B cell (primary cell): ENCODE data around the gene RET. TPM values are rescaled to one million over a fixed set of nuclear protein-coding genes. Genes with fewer than 3 reads are reported as not detected.

Source experiments
- ATAC-seq: fragments of 200-7000 bp; cut with Tn5 transposase; one replicate; pipeline ENCODE4 v1.10.0; 2021; ENCODE audit warnings: low read depth, mild to moderate bottlenecking, moderate number of reproducible peaks, moderate library complexity
- CTCF ChIA-PET: fragments of 350-600 bp; sonication (Branson Sonifier 250); formaldehyde crosslinking; loops from one replicate; lab custom pipeline; 2021; ENCODE audit warnings: antibody characterized with exemption, inconsistent platforms; lab: Charles Lee
- POLR2A ChIA-PET: fragments of 350-600 bp; sonication (Branson Sonifier 250); formaldehyde crosslinking; loops from one replicate; lab custom pipeline; 2021; ENCODE audit warnings: antibody characterized with exemption; lab: Charles Lee
- DNase-seq: peaks from one replicate; pipeline ENCODE4 v3.0.0; 2013
- H2AFZ ChIP-seq: 2 replicates; pipeline ENCODE4 v1.6.1; 2012; ENCODE audit warnings: mild to moderate bottlenecking, low read depth, low read length; ENCODE audit not compliant: insufficient read depth, poor library complexity, severe bottlenecking
- H3K27ac ChIP-seq, 2 donors: 1 replicate in 1 of 2; 2 replicates in 1 of 2; pipeline ENCODE4 v1.5.1; 2012 to 2013; ENCODE audit warnings: low read length in 2 of 2, mild to moderate bottlenecking in 2 of 2, moderate library complexity in 1 of 2
- H3K27me3 ChIP-seq, 4 experiments: fragments of 200-600 bp in 1 of 4; sonication (generic) in 1 of 4; replicated peaks in 1 of 4; 1 replicate in 2 of 4; 2 replicates in 2 of 4; pipeline versions ENCODE4 v1.6.1 to v1.7.0; 2013 to 2016; ENCODE audit warnings: low read length in 3 of 4, mild to moderate bottlenecking in 2 of 4, mixed read lengths in 1 of 4, moderate library complexity in 1 of 4; ENCODE audit not compliant: insufficient read depth in 4 of 4, control insufficient read depth in 3 of 4; ENCODE audit errors: control extremely low read depth in 1 of 4
- H3K36me3 ChIP-seq, 2 experiments: replicated peaks in 1 of 2; 1 replicate in 1 of 2; 2 replicates in 1 of 2; pipeline versions ENCODE4 v1.6.1 to v1.7.1; 2013; ENCODE audit warnings: low read length in 1 of 2; ENCODE audit not compliant: insufficient read depth in 2 of 2, control insufficient read depth in 1 of 2; ENCODE audit errors: control extremely low read depth in 1 of 2, extremely low read depth in 1 of 2
- H3K4me1 ChIP-seq, 2 donors: fragments of 200-600 bp in 1 of 2; sonication (generic) in 1 of 2; 1 replicate in 1 of 2; 2 replicates in 1 of 2; pipeline versions ENCODE4 v1.5.1 to v1.6.1; 2013 to 2017; ENCODE audit warnings: low read length in 2 of 2; ENCODE audit not compliant: control insufficient read depth in 2 of 2, insufficient read depth in 2 of 2
- H3K4me2 ChIP-seq: replicated peaks from 2 replicates; pipeline ENCODE3; 2012; ENCODE audit warnings: mild to moderate bottlenecking, low read depth, low read length; ENCODE audit not compliant: poor library complexity, severe bottlenecking
- H3K4me3 ChIP-seq, 5 experiments: fragments of 200-600 bp in 1 of 5; sonication (generic) in 1 of 5; 1 replicate in 3 of 5; 2 replicates in 2 of 5; pipeline versions ENCODE4 v1.5.1 to v1.7.0; 2011 to 2016; ENCODE audit warnings: low read length in 4 of 5, mild to moderate bottlenecking in 4 of 5, low read depth in 2 of 5, control low read depth in 1 of 5, moderate library complexity in 1 of 5; ENCODE audit not compliant: insufficient read depth in 1 of 5; ENCODE audit errors: control extremely low read depth in 1 of 5, extremely low read depth in 1 of 5
- H3K79me2 ChIP-seq: fragments of 200-600 bp; sonication (generic); one replicate; pipeline ENCODE4 v1.6.0; 2016; ENCODE audit warnings: low read length; ENCODE audit not compliant: control insufficient read depth, insufficient read depth
- H3K9ac ChIP-seq: fragments of 200-600 bp; sonication (generic); 2 replicates; pipeline ENCODE4 v1.6.1; 2017; ENCODE audit warnings: mild to moderate bottlenecking, low read length, moderate library complexity
- H3K9me3 ChIP-seq, 3 donors: one replicate each; pipeline versions ENCODE4 v1.6.1 to v1.7.1; 2013; ENCODE audit warnings: low read length in 2 of 3; ENCODE audit not compliant: control insufficient read depth in 2 of 3, insufficient read depth in 1 of 3; ENCODE audit errors: control extremely low read depth in 1 of 3
- H4K20me1 ChIP-seq: 2 replicates; pipeline ENCODE4 v1.6.0; 2012; ENCODE audit warnings: mild to moderate bottlenecking, low read length; ENCODE audit not compliant: insufficient read depth, control insufficient read depth, poor library complexity, severe bottlenecking
- H3K27ac Mint-ChIP-seq: one replicate; pipeline ENCODE4 v1.8.0; 2021; ENCODE audit warnings: mixed read lengths
- H3K27me3 Mint-ChIP-seq: one replicate; pipeline ENCODE4 v1.8.0; 2021; ENCODE audit warnings: mixed read lengths
- H3K4me1 Mint-ChIP-seq: one replicate; pipeline ENCODE4 v1.8.0; 2021; ENCODE audit warnings: mixed read lengths
- H3K4me3 Mint-ChIP-seq: one replicate; pipeline ENCODE4 v1.8.0; 2021; ENCODE audit warnings: mixed read lengths
- H3K9me3 Mint-ChIP-seq: one replicate; pipeline ENCODE4 v1.8.0; 2022; ENCODE audit warnings: mixed read lengths; ENCODE audit not compliant: insufficient read depth
- EZH2 ChIP-seq: IDR thresholded peaks from 2 replicates; pipeline ENCODE4 v1.6.1; 2012; ENCODE audit warnings: borderline replicate concordance, low read depth, mild to moderate bottlenecking, moderate library complexity, low read length; ENCODE audit not compliant: insufficient read depth, poor library complexity, severe bottlenecking
- WGBS: methylation state at CpG from one replicate; pipeline ENCODE4 v1.1.5; 2013; ENCODE audit warnings: missing lambda C conversion rate; ENCODE audit not compliant: insufficient coverage; 5-methylcytosine and 5-hydroxymethylcytosine counted together
- intact Hi-C: fragments of 100-400 bp; cut with micrococcal nuclease; formaldehyde crosslinking; loops from one replicate; pipeline ENCODE4 v1.10.0; 2022
- polyA plus RNA-seq: library from polyadenylated mRNA; depleted of rRNA; stranded (reverse); fragments of >200 nt; gene quantifications from 2 replicates; pipeline ENCODE4 v1.2.3, GENCODE V29; 2012
- total RNA-seq, 2 donors: library from RNA; stranded (reverse); fragments of 120-200 nt in 1 of 2; gene quantifications; 1 replicate in 1 of 2; 2 replicates in 1 of 2; pipeline versions ENCODE4 v1.2.3 to v1.2.4, GENCODE V29; 2013 to 2022
- TF ChIP-seq, protein P1 (sequence below): fragments of 200-600 bp; IDR thresholded peaks from one replicate; pipeline ENCODE4 v1.8.0; 2022; ENCODE audit warnings: antibody characterized with exemption, mild to moderate bottlenecking

The RET gene
- total and polyA plus RNA-seq, 2 donors (not counting 1 experiment from before 2014, with no cell fraction given), result 0.16 to 0.27 TPM

DNA sequence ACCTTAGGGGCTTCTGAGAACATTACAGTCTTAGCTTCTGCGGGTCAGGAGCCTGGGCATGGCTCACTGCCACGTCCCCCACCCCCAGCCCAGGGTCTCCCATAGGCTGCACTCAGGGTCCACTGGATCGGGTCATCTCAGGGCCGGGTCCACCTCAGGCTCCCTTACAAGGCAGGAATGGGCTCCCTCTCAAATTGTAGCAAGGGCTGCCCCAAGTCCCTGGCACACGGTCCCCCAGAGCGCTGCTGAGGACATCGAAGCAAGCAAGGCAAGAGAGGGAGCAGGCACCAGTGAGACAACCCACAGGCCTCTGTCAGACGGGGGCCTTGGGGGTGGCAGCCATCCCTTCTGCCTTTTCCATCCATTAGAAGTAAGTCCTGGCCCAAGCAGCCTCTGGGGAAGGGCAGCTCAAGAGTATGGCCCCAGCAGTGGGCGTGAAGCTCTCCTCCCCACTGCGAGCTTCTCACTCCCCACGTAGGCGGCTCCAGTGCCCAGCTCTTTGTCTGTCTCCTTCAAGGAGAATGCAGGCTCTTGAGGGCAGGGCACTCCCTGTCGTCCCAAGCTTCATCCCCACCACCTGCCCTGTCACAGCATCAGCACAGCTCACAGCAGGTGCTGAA lies 18.0 kb upstream of the RET start:
- H3K27me3 Mint-ChIP-seq, result peaks cover 18% of the 10 kb centered on the region
- intact Hi-C loops, result no loop called here
- ATAC-seq, result no peak

DNA sequence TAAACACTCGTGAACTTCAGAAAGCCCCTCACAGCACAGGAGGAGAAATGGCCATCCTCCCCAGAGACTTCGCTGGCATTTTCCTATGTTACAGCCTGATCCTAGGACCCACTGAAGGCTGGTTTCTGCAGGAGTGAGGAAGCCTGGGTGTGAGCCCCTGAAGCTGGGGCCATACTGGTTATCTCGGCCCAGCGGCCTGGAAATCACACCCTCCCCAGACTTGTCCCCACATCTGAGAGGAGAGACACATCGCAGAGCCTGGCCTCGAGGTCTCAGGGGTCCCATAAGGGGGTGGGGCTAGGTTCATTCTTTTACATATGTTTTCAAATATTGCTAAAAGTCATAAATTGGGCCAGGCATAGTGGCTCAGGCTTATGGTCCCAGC lies 17.5 kb upstream of the RET start:
- H3K4me1 Mint-ChIP-seq, result no peaks in the 10 kb centered on the region
- intact Hi-C loops, result no loop called here
- no peak for TF ChIP-seq EZH2
- TF ChIP-seq, protein P1, sequence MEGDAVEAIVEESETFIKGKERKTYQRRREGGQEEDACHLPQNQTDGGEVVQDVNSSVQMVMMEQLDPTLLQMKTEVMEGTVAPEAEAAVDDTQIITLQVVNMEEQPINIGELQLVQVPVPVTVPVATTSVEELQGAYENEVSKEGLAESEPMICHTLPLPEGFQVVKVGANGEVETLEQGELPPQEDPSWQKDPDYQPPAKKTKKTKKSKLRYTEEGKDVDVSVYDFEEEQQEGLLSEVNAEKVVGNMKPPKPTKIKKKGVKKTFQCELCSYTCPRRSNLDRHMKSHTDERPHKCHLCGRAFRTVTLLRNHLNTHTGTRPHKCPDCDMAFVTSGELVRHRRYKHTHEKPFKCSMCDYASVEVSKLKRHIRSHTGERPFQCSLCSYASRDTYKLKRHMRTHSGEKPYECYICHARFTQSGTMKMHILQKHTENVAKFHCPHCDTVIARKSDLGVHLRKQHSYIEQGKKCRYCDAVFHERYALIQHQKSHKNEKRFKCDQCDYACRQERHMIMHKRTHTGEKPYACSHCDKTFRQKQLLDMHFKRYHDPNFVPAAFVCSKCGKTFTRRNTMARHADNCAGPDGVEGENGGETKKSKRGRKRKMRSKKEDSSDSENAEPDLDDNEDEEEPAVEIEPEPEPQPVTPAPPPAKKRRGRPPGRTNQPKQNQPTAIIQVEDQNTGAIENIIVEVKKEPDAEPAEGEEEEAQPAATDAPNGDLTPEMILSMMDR, result no peak
- Histone ChIP-seq H3K4me2 (no peak overlapping the region), H3K36me3 (no peaks in the 10 kb centered on the region), H3K4me1 (no peaks in the 10 kb centered on the region), H4K20me1 (no peaks in the 10 kb centered on the region), H3K9me3 (no peaks in the 10 kb centered on the region), H3K27me3 (peaks cover 0 to 2% (median 0%) of the 10 kb centered on the region in 4 experiments), H3K9ac (no peak overlapping the region), H3K79me2 (no peaks in the 10 kb centered on the region), H3K27ac (no peak overlapping the region), H2AFZ (no peak overlapping the region), H3K4me3 (no peak overlapping the region)
- ATAC-seq (no peak), DNase-seq (no peak)
- ChIA-PET POLR2A (no interaction called here), CTCF (no interaction called here)
- H3K9me3 Mint-ChIP-seq, result no peaks in the 10 kb centered on the region
- 58% methylated on average over 2 of the region's 6 CpGs for WGBS
- no peak overlapping the region for H3K4me3 Mint-ChIP-seq
- H3K27ac Mint-ChIP-seq, result no peak overlapping the region
- peaks cover 18% of the 10 kb centered on the region for H3K27me3 Mint-ChIP-seq

More for the DNA sequence above, 18.0 kb upstream of the RET start:
- TF ChIP-seq EZH2, result no peak
- TF ChIP-seq, protein P1, result no peak
- Histone ChIP-seq H3K4me3 (no peak overlapping the region), H3K79me2 (no peaks in the 10 kb centered on the region), H3K9ac (no peak overlapping the region), H3K27me3 (peaks cover 0 to 2% (median 0%) of the 10 kb centered on the region in 4 experiments), H2AFZ (no peak overlapping the region), H3K27ac (no peak overlapping the region), H3K9me3 (no peaks in the 10 kb centered on the region), H4K20me1 (no peaks in the 10 kb centered on the region), H3K36me3 (no peaks in the 10 kb centered on the region), H3K4me1 (no peaks in the 10 kb centered on the region), H3K4me2 (no peak overlapping the region)
- DNase-seq, result no peak
- Mint-ChIP-seq H3K4me3 (no peak overlapping the region), H3K4me1 (no peaks in the 10 kb centered on the region), H3K9me3 (no peaks in the 10 kb centered on the region), H3K27ac (no peak overlapping the region)
- ChIA-PET CTCF (no interaction called here), POLR2A (no interaction called here)
- 89% methylated on average over 12 of the region's 13 CpGs for WGBS
